Transverse colon (tissue), 4 donors: ENCODE results near the gene LASP1NB.

Source experiments
- EP300 ChIP-seq: sonication (generic); formaldehyde crosslinking; IDR thresholded peaks from one replicate; pipeline ENCODE4 v1.6.1; 2017; ENCODE audit warnings: antibody characterized with exemption, low read depth
- POLR2A ChIP-seq: fragments of 450-650 bp; IDR thresholded peaks from one replicate; pipeline ENCODE4 v1.6.1; 2016; ENCODE audit warnings: antibody characterized with exemption, mild to moderate bottlenecking, moderate library complexity
- POLR2AphosphoS5 ChIP-seq, 3 donors: sonication (generic); formaldehyde crosslinking; IDR thresholded peaks; one replicate each; pipeline ENCODE4 v1.6.1; 2016; ENCODE audit warnings: antibody characterized with exemption in 3 of 3
- TF ChIP-seq, protein P1 (sequence below), 5 experiments: fragments of 200-600 bp in 3 of 5; fragments of 450-650 bp in 2 of 5; sonication (generic) in 3 of 5; IDR thresholded peaks; 1 replicate in 2 of 5; 2 replicates in 3 of 5; pipeline ENCODE4 v1.5.1; 2016 to 2017; ENCODE audit warnings: antibody characterized with exemption in 5 of 5, inconsistent platforms in 3 of 5, mild to moderate bottlenecking in 2 of 5, moderate library complexity in 1 of 5

- TF ChIP-seq POLR2AphosphoS5 (IDR thresholded peaks at IDR 0.05) = no peak
- TF ChIP-seq, protein P1, sequence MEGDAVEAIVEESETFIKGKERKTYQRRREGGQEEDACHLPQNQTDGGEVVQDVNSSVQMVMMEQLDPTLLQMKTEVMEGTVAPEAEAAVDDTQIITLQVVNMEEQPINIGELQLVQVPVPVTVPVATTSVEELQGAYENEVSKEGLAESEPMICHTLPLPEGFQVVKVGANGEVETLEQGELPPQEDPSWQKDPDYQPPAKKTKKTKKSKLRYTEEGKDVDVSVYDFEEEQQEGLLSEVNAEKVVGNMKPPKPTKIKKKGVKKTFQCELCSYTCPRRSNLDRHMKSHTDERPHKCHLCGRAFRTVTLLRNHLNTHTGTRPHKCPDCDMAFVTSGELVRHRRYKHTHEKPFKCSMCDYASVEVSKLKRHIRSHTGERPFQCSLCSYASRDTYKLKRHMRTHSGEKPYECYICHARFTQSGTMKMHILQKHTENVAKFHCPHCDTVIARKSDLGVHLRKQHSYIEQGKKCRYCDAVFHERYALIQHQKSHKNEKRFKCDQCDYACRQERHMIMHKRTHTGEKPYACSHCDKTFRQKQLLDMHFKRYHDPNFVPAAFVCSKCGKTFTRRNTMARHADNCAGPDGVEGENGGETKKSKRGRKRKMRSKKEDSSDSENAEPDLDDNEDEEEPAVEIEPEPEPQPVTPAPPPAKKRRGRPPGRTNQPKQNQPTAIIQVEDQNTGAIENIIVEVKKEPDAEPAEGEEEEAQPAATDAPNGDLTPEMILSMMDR (IDR thresholded peaks at IDR 0.05) = no peak
- TF ChIP-seq EP300 = no peak
- no peak for TF ChIP-seq POLR2A
Measured at GRCh38 chr17:38958756-38959155, 33.3 kb downstream of the LASP1NB start.
